HCT116 (cell line): Measurements from ENCODE around the gene WFDC1. TPM values are rescaled to one million over a fixed set of nuclear protein-coding genes. Genes with fewer than 3 reads are reported as not detected.

Experiments
- ATAC-seq: fragments of 200-7000 bp; cut with Tn5 transposase; 2 replicates; pipeline ENCODE4 v1.9.1; 2020; ENCODE audit warnings: mild to moderate bottlenecking, moderate library complexity
- BruUV-seq: library from RNA; stranded (reverse); fragments of 400-500 nt; replicated peaks from 2 replicates; lab custom pipeline; 2021; lab: Mats Ljungman, UMichigan
- CTCF ChIA-PET: fragments of 300-600 bp; sonication (Branson Sonifier 250); formaldehyde crosslinking; loops from one replicate; lab custom pipeline; 2021; ENCODE audit warnings: antibody characterized with exemption; lab: Charles Lee
- POLR2A ChIA-PET: fragments of 300-600, 350-600 bp; sonication (Branson Sonifier 250); formaldehyde crosslinking; loops from one replicate; lab custom pipeline; 2021; ENCODE audit warnings: antibody characterized with exemption; lab: Charles Lee
- RAD21 ChIA-PET, 2 experiments: fragments of 300-600 bp; sonication (Branson Sonifier 250); formaldehyde crosslinking; loops; one replicate each; lab custom pipeline; 2023; ENCODE audit warnings: low total read pairs in 2 of 2; ENCODE audit not compliant: uncharacterized antibody in 2 of 2, unreplicated experiment in 2 of 2, low non-redundant PET in 1 of 2; lab: Charles Lee
- DNase-seq: peaks from one replicate; pipeline ENCODE4 v3.0.0-alpha.2; 2010; ENCODE audit warnings: low read depth, low spot score
- H2AFZ ChIP-seq: fragments of 200-600 bp; shearing (Covaris generic), sonication (generic); 2 replicates; pipeline ENCODE4 v1.6.1; 2017; ENCODE audit warnings: low read depth, mixed run types, mixed read lengths, antibody characterized with exemption, low read length; ENCODE audit not compliant: poor library complexity, severe bottlenecking
- H3K27ac ChIP-seq: 2 replicates; pipeline ENCODE4 v1.5.1; 2012; ENCODE audit warnings: low read depth, low read length
- H3K27me3 ChIP-seq: fragments of 200-600 bp; sonication (generic); 2 replicates; pipeline ENCODE4 v1.6.1; 2016; ENCODE audit warnings: mixed run types, low read length, mixed read lengths; ENCODE audit not compliant: insufficient read depth
- H3K36me3 ChIP-seq, 2 experiments: fragments of 200-500 bp in 1 of 2; fragments of 200-600 bp in 1 of 2; sonication (Bioruptor generic) in 1 of 2; sonication (generic) in 1 of 2; 2 replicates each; pipeline versions ENCODE4 v1.5.1 to v1.6.1; 2014 to 2016; ENCODE audit warnings: low read length in 2 of 2, inconsistent platforms in 1 of 2, mixed read lengths in 1 of 2, mixed run types in 1 of 2; ENCODE audit not compliant: insufficient read depth in 2 of 2, control insufficient read depth in 1 of 2
- H3K4me1 ChIP-seq, 2 experiments: fragments of 200-600 bp in 1 of 2; sonication (generic) in 1 of 2; 2 replicates each; pipeline versions ENCODE4 v1.5.1 to v1.6.1; 2012 to 2017; ENCODE audit warnings: low read length in 2 of 2, inconsistent platforms in 1 of 2, mild to moderate bottlenecking in 1 of 2, mixed read lengths in 1 of 2, mixed run types in 1 of 2, moderate library complexity in 1 of 2; ENCODE audit not compliant: insufficient read depth in 2 of 2, control insufficient read depth in 1 of 2
- H3K4me2 ChIP-seq: fragments of 200-600 bp; sonication (generic); 2 replicates; pipeline ENCODE4 v1.6.1; 2017; ENCODE audit warnings: mixed run types, low read length, mixed read lengths
- H3K4me3 ChIP-seq, 2 experiments: fragments of 200-600 bp in 1 of 2; sonication (generic) in 1 of 2; replicated peaks in 1 of 2; 2 replicates each; pipeline ENCODE4 v1.5.1; 2011 to 2016; ENCODE audit warnings: low read length in 2 of 2, control low read depth in 1 of 2, low read depth in 1 of 2, mild to moderate bottlenecking in 1 of 2, mixed read lengths in 1 of 2, mixed run types in 1 of 2
- H3K79me2 ChIP-seq: fragments of 200-600 bp; sonication (generic); 2 replicates; pipeline ENCODE4 v1.6.1; 2017; ENCODE audit warnings: mild to moderate bottlenecking, mixed run types, low read length, moderate library complexity, mixed read lengths; ENCODE audit not compliant: insufficient read depth
- H3K9ac ChIP-seq: fragments of 200-600 bp; sonication (generic); 2 replicates; pipeline ENCODE4 v1.6.1; 2016; ENCODE audit warnings: low read length, mixed read lengths
- H3K9me2 ChIP-seq: fragments of 200-600 bp; sonication (generic), shearing (Covaris generic); 2 replicates; pipeline ENCODE4 v1.6.1; 2017; ENCODE audit warnings: mixed run types, mild to moderate bottlenecking, moderate library complexity; ENCODE audit not compliant: insufficient read depth
- H3K9me3 ChIP-seq, 2 experiments: fragments of 200-500 bp in 1 of 2; fragments of 200-600 bp in 1 of 2; sonication (Bioruptor generic) in 1 of 2; sonication (generic) in 1 of 2; 2 replicates each; pipeline ENCODE4 v1.6.1; 2014 to 2017; ENCODE audit warnings: low read length in 2 of 2, mixed read lengths in 2 of 2, inconsistent platforms in 1 of 2, low read depth in 1 of 2, mild to moderate bottlenecking in 1 of 2, mixed run types in 1 of 2, moderate library complexity in 1 of 2; ENCODE audit not compliant: control insufficient read depth in 1 of 2, insufficient read depth in 1 of 2
- H4K20me1 ChIP-seq: fragments of 200-600 bp; sonication (generic), shearing (Covaris generic); 2 replicates; pipeline ENCODE4 v1.6.1; 2017; ENCODE audit warnings: mixed run types, mild to moderate bottlenecking, moderate library complexity; ENCODE audit not compliant: insufficient read depth
- ATF3 ChIP-seq: IDR thresholded peaks from 2 replicates; pipeline ENCODE4 v1.6.1; 2012
- CEBPB ChIP-seq: IDR thresholded peaks from 2 replicates; pipeline ENCODE4 v1.6.1; 2012; ENCODE audit warnings: low read depth
- EGR1 ChIP-seq: IDR thresholded peaks from 2 replicates; pipeline ENCODE4 v1.6.1; 2012; ENCODE audit warnings: low read depth
- ELF1 ChIP-seq: IDR thresholded peaks from 2 replicates; pipeline ENCODE4 v1.6.1; 2012; ENCODE audit warnings: low read depth, borderline replicate concordance
- EZH2 ChIP-seq: fragments of 200-600 bp; sonication (generic); IDR thresholded peaks from 2 replicates; pipeline ENCODE4 v1.6.1; 2017; ENCODE audit warnings: antibody characterized with exemption, mixed run types
- FOSL1 ChIP-seq: IDR thresholded peaks from 2 replicates; pipeline ENCODE4 v1.6.1; 2012; ENCODE audit warnings: low read depth
- JUND ChIP-seq: IDR thresholded peaks from 2 replicates; pipeline ENCODE4 v1.6.1; 2012
- MAX ChIP-seq: IDR thresholded peaks from 2 replicates; pipeline ENCODE4 v1.6.1; 2012
- POLR2A ChIP-seq: IDR thresholded peaks from 2 replicates; pipeline ENCODE4 v1.7.0; 2011; ENCODE audit warnings: borderline replicate concordance; ENCODE audit not compliant: insufficient read depth, insufficient read length; ENCODE audit errors: extremely low read depth
- RAD21 ChIP-seq: IDR thresholded peaks from 2 replicates; pipeline ENCODE4 v1.6.1; 2012; ENCODE audit warnings: low read depth, mild to moderate bottlenecking
- REST ChIP-seq: IDR thresholded peaks from 2 replicates; pipeline ENCODE4 v1.6.1; 2012; ENCODE audit warnings: low read depth
- SIN3A ChIP-seq: IDR thresholded peaks from 2 replicates; pipeline ENCODE4 v1.6.1; 2012; ENCODE audit warnings: low read depth
- SP1 ChIP-seq: IDR thresholded peaks from 2 replicates; pipeline ENCODE4 v1.6.1; 2012; ENCODE audit warnings: low read depth
- SRF ChIP-seq: IDR thresholded peaks from 2 replicates; pipeline ENCODE4 v1.6.1; 2012; ENCODE audit warnings: low read depth
- TCF7L2 ChIP-seq: IDR thresholded peaks from 2 replicates; pipeline ENCODE4 v1.7.0; 2011; ENCODE audit warnings: borderline replicate concordance, inconsistent platforms; ENCODE audit not compliant: insufficient read depth, insufficient read length; ENCODE audit errors: extremely low read depth
- YY1 ChIP-seq: IDR thresholded peaks from 2 replicates; pipeline ENCODE4 v1.6.1; 2011; ENCODE audit warnings: low read length, low read depth, moderate library complexity, mild to moderate bottlenecking; ENCODE audit not compliant: insufficient replicate concordance; ENCODE audit errors: extremely low read depth
- intact Hi-C: fragments of 100-400 bp; cut with micrococcal nuclease; formaldehyde crosslinking; loops from 2 replicates; pipeline ENCODE4 v1.10.0; 2022
- total RNA-seq: library from RNA; stranded (reverse); gene quantifications from one replicate; pipeline ENCODE4 v1.2.1, GENCODE V29; 2021; ENCODE audit not compliant: unreplicated experiment
- TF ChIP-seq, protein P1 (sequence below): IDR thresholded peaks from 2 replicates; pipeline ENCODE4 v1.6.1; 2011; ENCODE audit warnings: mild to moderate bottlenecking, low read length, moderate library complexity; ENCODE audit not compliant: insufficient replicate concordance; ENCODE audit errors: extremely low read depth
- TF ChIP-seq, protein P2 (sequence below), 3 experiments: fragments of 200-600 bp in 1 of 3; sonication (generic) in 1 of 3; IDR thresholded peaks in 2 of 3; conservative IDR thresholded peaks in 1 of 3; 2 replicates each; pipeline ENCODE4 v1.5.1; 2012 to 2017; ENCODE audit warnings: low read depth in 2 of 3, low read length in 2 of 3, antibody characterized with exemption in 1 of 3, borderline replicate concordance in 1 of 3, control low read depth in 1 of 3, mild to moderate bottlenecking in 1 of 3, mixed read lengths in 1 of 3, mixed run types in 1 of 3, moderate library complexity in 1 of 3; ENCODE audit not compliant: insufficient read depth in 1 of 3

The WFDC1 gene
- total RNA-seq, 1 experiment from 2014 or later, result 0.42 TPM

DNA sequence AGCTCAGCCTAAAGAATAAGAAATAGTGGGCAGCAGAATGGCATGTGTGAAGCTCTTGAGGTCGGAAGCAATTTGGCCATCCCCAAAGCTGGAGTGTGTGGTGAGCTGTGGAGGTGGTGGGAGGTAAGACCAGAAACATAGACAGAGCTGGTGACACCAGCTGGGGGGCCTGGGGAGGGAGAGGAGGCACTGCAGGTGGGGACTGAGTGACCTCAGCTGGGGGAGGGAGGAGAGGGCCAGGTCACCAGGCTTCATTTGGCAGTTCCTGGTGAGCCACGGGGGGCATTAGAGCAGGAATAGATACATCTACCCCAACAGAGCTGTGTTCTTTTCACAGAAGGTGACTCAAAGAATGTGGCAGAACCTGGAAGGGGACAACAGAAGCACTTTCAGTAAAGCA lies 31.9 kb downstream of the WFDC1 start:
- H3K27me3 ChIP-seq, result peaks cover 32% of the 10 kb centered on the region; the same call in 1 of the 2 replicates
- ChIA-PET POLR2A (no interaction called here), CTCF (interaction anchor here (0.8 to 1.1 kb wide), 2 partner anchors 13 to 19 kb away, joined by 4 read pairs; no protein-coding TSS in a partner anchor), RAD21 (no interaction called here)
- H2AFZ ChIP-seq, result no peak overlapping the region
- no peak overlapping the region for H3K9ac ChIP-seq
- no TSS peak for BruUV-seq
- no peaks in the 10 kb centered on the region for H3K9me3 ChIP-seq
- DNase-seq (no peak), ATAC-seq (no peak)
- no peak overlapping the region for H3K4me3 ChIP-seq
- no peaks in the 10 kb centered on the region for H3K4me1 ChIP-seq
- no peaks in the 10 kb centered on the region for H3K36me3 ChIP-seq
- H4K20me1 ChIP-seq, result no peaks in the 10 kb centered on the region
- H3K9me2 ChIP-seq, result no peaks in the 10 kb centered on the region
- TF ChIP-seq, protein P1, sequence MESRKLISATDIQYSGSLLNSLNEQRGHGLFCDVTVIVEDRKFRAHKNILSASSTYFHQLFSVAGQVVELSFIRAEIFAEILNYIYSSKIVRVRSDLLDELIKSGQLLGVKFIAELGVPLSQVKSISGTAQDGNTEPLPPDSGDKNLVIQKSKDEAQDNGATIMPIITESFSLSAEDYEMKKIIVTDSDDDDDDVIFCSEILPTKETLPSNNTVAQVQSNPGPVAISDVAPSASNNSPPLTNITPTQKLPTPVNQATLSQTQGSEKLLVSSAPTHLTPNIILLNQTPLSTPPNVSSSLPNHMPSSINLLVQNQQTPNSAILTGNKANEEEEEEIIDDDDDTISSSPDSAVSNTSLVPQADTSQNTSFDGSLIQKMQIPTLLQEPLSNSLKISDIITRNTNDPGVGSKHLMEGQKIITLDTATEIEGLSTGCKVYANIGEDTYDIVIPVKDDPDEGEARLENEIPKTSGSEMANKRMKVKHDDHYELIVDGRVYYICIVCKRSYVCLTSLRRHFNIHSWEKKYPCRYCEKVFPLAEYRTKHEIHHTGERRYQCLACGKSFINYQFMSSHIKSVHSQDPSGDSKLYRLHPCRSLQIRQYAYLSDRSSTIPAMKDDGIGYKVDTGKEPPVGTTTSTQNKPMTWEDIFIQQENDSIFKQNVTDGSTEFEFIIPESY, result no peak
- TF ChIP-seq SP1 (no peak), ELF1 (no peak), SIN3A (no peak), EZH2 (no peak), SRF (no peak), RAD21 (no peak), POLR2A (no peak), CEBPB (no peak), EGR1 (no peak), YY1 (no peak), REST (no peak), ATF3 (no peak), MAX (no peak), JUND (no peak), TCF7L2 (no peak), FOSL1 (no peak)
- TF ChIP-seq, protein P2, sequence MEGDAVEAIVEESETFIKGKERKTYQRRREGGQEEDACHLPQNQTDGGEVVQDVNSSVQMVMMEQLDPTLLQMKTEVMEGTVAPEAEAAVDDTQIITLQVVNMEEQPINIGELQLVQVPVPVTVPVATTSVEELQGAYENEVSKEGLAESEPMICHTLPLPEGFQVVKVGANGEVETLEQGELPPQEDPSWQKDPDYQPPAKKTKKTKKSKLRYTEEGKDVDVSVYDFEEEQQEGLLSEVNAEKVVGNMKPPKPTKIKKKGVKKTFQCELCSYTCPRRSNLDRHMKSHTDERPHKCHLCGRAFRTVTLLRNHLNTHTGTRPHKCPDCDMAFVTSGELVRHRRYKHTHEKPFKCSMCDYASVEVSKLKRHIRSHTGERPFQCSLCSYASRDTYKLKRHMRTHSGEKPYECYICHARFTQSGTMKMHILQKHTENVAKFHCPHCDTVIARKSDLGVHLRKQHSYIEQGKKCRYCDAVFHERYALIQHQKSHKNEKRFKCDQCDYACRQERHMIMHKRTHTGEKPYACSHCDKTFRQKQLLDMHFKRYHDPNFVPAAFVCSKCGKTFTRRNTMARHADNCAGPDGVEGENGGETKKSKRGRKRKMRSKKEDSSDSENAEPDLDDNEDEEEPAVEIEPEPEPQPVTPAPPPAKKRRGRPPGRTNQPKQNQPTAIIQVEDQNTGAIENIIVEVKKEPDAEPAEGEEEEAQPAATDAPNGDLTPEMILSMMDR (IDR thresholded peaks at IDR 0.05 in 2 of 3, conservative IDR thresholded peaks at IDR 0.05 in 1 of 3; ENCODE audit: borderline replicate concordance in 1 of 3, insufficient read depth in 1 of 3, low read depth in 2 of 3, low read length in 2 of 3), result no peak
- H3K4me2 ChIP-seq, result no peak overlapping the region
- no peak overlapping the region for H3K27ac ChIP-seq
- no peaks in the 10 kb centered on the region for H3K79me2 ChIP-seq
- intact Hi-C loops, result no loop called here
